Activated CD8-positive, alpha-beta memory T cell treated with anti-CD3 and anti-CD28 coated beads for 4 hours (primary cell): ENCODE results near the gene FAM78A.
A peak's percentile ranks its signal among the peaks of the same experiment; 100 is the strongest.
"Not testable (repeated sequence)": the region's sequence is repeated elsewhere in the genome, so short reads cannot be mapped to it uniquely, and the experiment has no call there.

ENCODE experiments used
- DNase-seq, 2 donors: peaks; one replicate each; pipeline ENCODE4 v3.0.0-alpha.2; 2020; ENCODE audit warnings: low read depth in 2 of 2

FAM78A gene

GRCh38 chr9:131281119-131281965 lies 5.0 kb upstream of the FAM78A start:
- DNase-seq: no peak

DNA sequence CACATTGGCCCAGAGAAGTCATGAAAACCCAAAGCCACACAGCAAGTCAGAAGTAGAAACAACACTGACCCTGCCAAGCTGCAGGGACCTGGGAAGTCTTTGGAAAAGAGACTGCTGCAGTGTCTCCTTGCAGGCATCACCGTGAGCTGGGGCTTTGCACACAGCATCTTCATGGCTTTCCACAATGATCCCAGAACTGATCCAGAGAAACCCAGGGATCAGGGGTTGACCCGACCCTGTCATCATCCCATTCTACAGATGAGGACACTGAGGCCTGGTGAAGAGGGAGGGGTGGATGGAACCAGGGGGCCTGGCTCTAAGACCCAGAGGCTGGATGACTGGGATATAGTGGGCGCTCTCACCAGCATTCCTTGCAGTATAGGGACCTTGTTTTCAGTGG lies 4.3 kb upstream of the FAM78A start:
- no peak for DNase-seq

DNA sequence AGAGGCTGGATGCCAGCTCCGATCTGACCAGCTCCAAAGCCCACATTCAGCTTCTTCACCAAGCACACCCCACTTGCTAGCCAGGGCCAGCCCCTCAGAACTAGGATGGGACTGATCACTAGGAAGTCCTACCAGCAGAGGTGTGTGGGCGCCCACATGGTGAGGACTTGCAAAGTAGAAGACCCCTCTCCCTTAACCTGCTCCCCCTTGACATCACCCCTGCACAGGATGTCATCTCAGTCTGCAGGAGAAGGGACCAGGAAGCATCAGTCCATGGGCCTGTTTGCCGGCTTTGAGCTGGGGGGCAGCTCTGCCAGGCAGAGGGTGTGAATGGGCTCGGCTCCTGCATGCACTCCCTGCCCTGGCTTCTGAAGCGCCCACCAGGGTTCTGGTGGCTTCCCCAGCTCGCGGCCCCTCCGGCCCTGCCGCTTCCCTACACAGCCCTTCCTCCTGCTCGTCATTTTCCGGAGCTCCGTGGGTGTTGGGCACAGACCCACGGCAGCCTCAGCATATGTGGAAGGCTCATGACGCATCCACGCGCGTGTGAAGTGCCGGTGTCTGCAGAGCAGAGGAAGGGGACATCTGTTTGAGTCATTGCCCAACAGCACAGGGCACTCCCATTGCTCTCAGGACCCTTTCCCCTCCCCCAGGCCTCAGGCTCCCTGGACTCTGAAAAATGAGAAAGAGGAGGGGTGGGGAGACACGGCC lies 3.7 kb upstream of the FAM78A start:
- DNase-seq: no peak

GRCh38 chr9:131279196-131279862 lies 3.0 kb upstream of the FAM78A start:
- no peak for DNase-seq

GRCh38 chr9:131278702-131279111 lies 2.4 kb upstream of the FAM78A start:
- no peak for DNase-seq

- peak; percentile 42 to 53 for DNase-seq
Observed at GRCh38 chr9:131277910-131278701, 1.8 kb upstream of the FAM78A start.

DNA sequence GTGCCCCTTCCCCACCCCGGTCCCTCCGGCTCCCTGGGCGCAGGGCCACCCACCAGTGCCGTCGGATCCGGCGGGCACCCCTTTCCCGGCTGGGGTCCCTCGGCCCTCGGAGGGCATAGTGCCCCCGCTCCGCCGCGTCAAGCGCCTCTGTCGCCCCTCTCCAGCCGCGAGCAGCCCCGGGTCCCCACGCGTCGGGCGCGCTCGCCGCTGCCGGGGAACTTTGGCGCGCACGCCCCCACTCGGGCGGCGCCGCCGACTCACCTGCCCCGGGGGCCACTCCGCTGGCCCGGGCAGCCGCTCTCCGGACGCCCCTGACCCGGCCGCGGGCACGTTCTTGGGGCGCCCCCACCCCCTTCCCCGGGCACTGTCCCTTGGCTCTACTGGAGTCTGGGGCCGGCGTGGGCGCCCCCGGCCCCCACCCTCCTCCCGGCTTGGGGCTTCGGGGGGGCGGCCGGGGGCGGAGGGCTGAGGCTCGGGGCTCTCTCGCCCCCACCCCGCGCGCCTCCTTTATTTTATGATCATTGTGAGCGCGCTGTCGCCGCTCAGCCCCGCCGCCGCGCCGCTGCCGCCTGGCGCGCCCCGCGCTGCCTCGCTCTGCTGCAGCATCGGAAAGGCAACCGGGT lies 1.1 kb upstream of the FAM78A start:
- no peak for DNase-seq

- DNase-seq: no peak
Observed at GRCh38 chr9:131276891-131277286, 579 bp upstream of the FAM78A start.

DNA sequence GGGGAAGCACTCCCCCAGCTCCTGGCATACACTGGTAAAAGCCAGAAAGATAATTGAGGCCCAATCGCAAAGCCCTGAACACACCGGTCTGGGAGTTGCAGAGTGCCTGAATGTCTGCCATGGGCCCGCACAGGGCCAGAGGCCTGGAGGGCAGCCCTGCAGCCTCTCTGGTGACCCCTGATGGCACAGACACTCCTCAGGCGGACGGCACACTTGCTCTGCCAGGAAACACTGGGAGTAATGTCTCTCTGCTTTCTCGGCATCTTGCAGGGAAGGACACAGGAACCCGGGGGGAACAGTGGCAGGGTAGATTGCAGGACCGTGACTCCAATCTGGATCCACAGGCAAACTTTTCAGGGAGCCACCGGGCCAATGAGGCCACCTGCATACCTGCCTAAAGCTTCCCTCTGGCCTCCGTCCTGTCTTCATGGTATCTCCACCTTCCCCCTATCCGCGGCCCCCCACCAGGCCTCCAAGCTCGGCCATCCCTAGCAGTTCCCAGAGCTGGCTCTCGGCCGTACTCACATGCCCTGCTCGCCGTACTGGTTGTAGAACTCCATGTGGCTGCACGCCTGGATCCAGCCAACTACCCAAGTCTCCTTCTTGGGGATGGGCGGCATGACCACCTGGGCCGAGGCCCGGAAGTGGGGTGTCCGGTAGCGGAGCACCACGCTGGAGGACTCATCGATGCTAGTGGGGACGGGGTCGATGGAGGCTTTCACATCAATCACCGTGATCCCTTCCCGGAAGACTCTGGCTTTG lies 797 bp downstream of the FAM78A start:
- DNase-seq: no peak

- DNase-seq: no peak
Observed at GRCh38 chr9:131274674-131275331, 1.5 kb downstream of the FAM78A start.

GRCh38 chr9:131273856-131274673 lies 2.2 kb downstream of the FAM78A start:
- DNase-seq: no peak

DNA sequence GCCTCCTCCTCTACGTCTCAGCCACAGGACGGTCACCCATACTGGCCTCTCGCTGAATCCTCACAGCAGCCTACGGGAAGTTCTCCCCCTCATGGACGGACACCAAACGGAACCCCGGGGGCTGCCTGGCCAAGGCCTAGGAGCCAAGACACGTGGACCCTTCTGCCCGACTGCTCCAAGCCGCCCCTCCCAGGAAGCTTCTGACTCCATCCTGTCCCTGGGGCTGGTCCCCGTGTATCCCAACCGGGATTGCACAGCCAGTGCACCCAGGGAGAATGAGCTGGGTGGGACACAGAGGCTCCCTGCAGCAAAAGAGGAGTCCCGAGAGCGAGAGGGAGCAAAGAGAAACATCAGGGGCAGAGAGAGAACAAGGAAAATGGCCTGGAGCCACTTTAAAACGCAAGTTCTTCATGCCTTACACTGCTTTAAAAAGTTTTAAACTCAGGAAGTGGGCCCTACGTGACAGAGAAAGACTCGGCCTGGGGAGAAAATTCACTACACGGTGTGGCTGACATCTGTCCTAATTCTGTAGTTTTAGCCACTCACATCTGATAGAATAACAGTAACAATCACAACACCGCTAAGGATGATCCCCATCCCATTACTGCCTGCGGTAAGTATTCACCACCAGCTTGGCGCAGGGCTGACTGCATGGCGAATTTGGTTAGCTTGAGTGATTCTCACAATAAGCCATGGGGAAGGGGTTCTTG lies 3.0 kb downstream of the FAM78A start:
- no peak for DNase-seq

GRCh38 chr9:131272212-131272611 lies 4.1 kb downstream of the FAM78A start:
- DNase-seq: no peak

GRCh38 chr9:131271506-131271931 lies 4.8 kb downstream of the FAM78A start:
- no peak for DNase-seq

DNA sequence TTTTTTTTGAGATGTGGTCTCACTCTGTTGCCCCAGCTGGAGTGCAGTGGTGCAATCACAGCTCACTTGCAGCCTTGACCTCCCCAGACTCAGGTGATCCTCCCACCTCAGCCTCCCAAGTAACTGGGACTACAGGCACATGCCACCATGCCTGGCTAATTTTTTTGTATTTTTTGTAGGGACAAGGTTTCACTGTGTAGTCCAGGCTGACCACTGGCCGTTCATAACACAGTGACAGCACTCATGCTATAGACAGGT lies 5.4 kb downstream of the FAM78A start:
- DNase-seq: not testable (repeated sequence)

DNA sequence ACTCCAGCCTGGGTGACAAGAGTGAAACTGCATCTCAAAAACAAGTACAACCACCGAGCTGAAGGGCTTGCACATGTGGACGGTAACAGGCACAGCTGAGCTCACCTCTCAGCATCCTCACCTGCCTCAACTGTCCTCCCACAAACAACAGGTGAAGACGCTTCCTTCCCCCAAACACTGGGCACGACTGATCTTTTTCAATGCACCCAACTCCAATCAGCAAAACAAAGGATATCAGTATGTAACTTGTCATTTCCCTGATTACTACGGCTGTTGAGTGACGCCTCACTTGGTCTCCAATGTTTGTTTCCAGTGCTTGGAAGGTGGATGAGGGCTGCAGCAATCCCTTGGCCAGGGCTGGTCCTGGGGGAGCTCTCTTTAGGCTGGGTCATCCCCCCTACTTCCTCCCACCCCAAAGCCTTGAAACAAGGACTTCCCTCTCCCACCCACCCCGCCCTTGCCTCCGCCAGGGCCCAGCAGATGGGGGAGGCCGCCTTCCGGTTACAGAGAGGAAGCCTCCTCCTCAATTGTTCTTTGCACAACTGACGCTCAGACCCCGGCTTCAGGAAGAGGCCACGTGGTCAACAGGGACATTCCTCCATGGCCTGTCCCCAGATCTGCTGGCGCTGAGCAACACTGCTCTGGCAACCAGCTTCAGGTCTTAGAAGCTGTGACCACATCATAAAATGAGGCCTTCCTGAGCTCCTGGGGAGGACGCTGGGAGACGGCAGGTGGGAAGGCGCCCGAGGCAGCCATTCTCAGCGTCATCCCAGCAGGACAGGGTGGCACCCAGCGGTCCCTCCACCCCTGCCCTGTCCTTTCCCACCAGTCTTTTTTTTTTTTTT lies 5.9 kb downstream of the FAM78A start:
- DNase-seq: no peak

DNA sequence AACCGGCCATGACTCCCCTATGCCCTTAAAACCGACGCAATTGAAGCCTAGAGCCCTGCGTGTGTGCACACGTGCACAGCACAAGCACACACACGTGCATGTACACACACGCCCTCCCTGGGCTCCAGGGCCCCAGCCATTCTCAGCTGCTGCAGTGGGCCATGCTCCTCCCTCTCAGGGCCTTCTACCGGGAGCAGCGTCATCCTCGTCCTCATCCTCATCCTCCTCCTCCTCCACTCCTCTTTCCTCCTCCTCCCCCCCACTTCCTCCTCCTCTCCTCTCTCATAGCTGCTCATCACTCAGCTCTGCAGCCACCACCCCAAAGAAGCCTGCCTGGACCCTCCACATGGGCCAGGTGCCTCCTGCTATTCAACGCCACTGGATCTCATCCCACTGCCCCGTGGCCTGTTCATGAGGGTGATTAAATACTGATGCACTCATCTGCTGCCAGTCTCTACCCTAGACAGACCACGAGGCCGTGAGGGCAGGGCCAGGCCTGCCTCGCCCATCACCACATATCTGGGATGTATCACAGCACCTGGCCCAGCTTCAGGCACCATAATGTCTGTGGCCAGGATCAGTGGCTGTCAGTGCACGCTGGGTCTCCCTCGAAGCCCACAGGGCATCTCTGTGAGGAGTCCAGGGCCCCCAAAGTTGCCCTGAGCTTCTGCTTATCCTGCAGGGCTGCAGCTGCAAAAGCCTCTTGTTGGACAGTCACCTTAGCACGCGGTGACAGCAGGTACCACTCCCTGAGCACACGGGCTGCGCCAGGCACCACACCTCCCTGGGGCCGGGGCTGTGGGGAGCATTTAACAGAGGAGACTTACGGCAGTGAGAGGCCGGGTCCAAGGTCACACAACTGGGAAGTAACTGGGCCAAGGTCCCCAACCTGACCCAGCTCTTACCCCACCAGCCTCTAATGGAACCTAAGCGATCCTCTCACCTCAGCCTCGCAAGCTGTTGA lies 9.8 kb downstream of the FAM78A start:
- DNase-seq: no peak
